HepG2 (cell line): Measurements from ENCODE around the gene PRKCE. TPM values are rescaled to one million over a fixed set of nuclear protein-coding genes. Genes with fewer than 3 reads are reported as not detected.

Source experiments
- CERS6 ChIP-seq: sonication (generic); formaldehyde crosslinking; IDR thresholded peaks from 2 replicates; pipeline ENCODE4 v1.5.0; 2020; ENCODE audit warnings: missing genetic modification reagents
- DMAP1 ChIP-seq: IDR thresholded peaks from 2 replicates; pipeline ENCODE4 v1.6.1; 2016
- HDAC6 ChIP-seq: fragments of 200-600 bp; sonication (generic); IDR thresholded peaks from 2 replicates; pipeline ENCODE4 v1.7.0; 2017; ENCODE audit warnings: mild to moderate bottlenecking, antibody characterized with exemption, low read length, low read depth
- LBX2 ChIP-seq: sonication (generic); formaldehyde crosslinking; IDR thresholded peaks from 2 replicates; pipeline ENCODE4 v1.5.0; 2020; ENCODE audit warnings: missing genetic modification reagents, mild to moderate bottlenecking, borderline replicate concordance
- MXD4 ChIP-seq: IDR thresholded peaks from 2 replicates; pipeline ENCODE4 v1.6.1; 2016; ENCODE audit warnings: mild to moderate bottlenecking, missing biosample characterization, missing genetic modification reagents
- NR1H2 ChIP-seq: sonication (generic); formaldehyde crosslinking; IDR thresholded peaks from 2 replicates; pipeline ENCODE4 v1.8.1; 2022; ENCODE audit warnings: low read depth, missing genetic modification reagents, borderline replicate concordance
- SPEN ChIP-seq: sonication (generic); formaldehyde crosslinking; IDR thresholded peaks from 2 replicates; pipeline ENCODE4 v1.5.1; 2020; ENCODE audit warnings: low read depth, mild to moderate bottlenecking, missing genetic modification reagents
- THAP9 ChIP-seq: sonication (generic); formaldehyde crosslinking; IDR thresholded peaks from 2 replicates; pipeline ENCODE4; 2020; ENCODE audit warnings: missing genetic modification reagents, mild to moderate bottlenecking, borderline replicate concordance
- ZBTB10 ChIP-seq: sonication (generic); formaldehyde crosslinking; IDR thresholded peaks from 2 replicates; pipeline ENCODE4 v1.4.0; 2020; ENCODE audit warnings: missing genetic modification reagents, borderline replicate concordance
- ZKSCAN1 ChIP-seq: fragments of 150-350 bp; IDR thresholded peaks from 2 replicates; pipeline ENCODE4 v1.6.1; 2014; ENCODE audit warnings: low read length
- ZMAT5 ChIP-seq: sonication (generic); formaldehyde crosslinking; IDR thresholded peaks from 2 replicates; pipeline ENCODE4 v1.5.0; 2020; ENCODE audit warnings: mild to moderate bottlenecking, low read depth, missing genetic modification reagents, borderline replicate concordance
- ZNF12 ChIP-seq: sonication (generic); formaldehyde crosslinking; IDR thresholded peaks from 2 replicates; pipeline ENCODE4 v1.5.0; 2020; ENCODE audit warnings: missing genetic modification reagents
- ZNF354B ChIP-seq: sonication (generic); formaldehyde crosslinking; IDR thresholded peaks from 2 replicates; pipeline ENCODE4 v1.8.0; 2022; ENCODE audit warnings: mild to moderate bottlenecking, missing genetic modification reagents
- ZNF441 ChIP-seq: sonication (generic); formaldehyde crosslinking; IDR thresholded peaks from 2 replicates; pipeline ENCODE4 v1.7.0; 2021; ENCODE audit warnings: missing genetic modification reagents, borderline replicate concordance
- ZNF512B ChIP-seq: sonication (generic); formaldehyde crosslinking; IDR thresholded peaks from 2 replicates; pipeline ENCODE4 v1.5.1; 2020; ENCODE audit warnings: missing genetic modification reagents, mild to moderate bottlenecking, borderline replicate concordance
- ZNF546 ChIP-seq: sonication (generic); formaldehyde crosslinking; conservative IDR thresholded peaks from 2 replicates; pipeline ENCODE4 v1.8.1; 2023; ENCODE audit warnings: mild to moderate bottlenecking, missing genetic modification reagents
- ZNF7 ChIP-seq: IDR thresholded peaks from 2 replicates; pipeline ENCODE4 v1.6.1; 2016; ENCODE audit warnings: missing biosample characterization, missing genetic modification reagents
- ZNF782 ChIP-seq: sonication (generic); formaldehyde crosslinking; IDR thresholded peaks from 2 replicates; pipeline ENCODE4 v1.4.0; 2020; ENCODE audit warnings: missing genetic modification reagents, mild to moderate bottlenecking, borderline replicate concordance
- ZSCAN31 ChIP-seq: sonication (generic); formaldehyde crosslinking; IDR thresholded peaks from 2 replicates; pipeline ENCODE4 v1.5.0; 2020; ENCODE audit warnings: low read depth, mild to moderate bottlenecking, missing genetic modification reagents
- polyA plus RNA-seq, 8 experiments: library from polyadenylated mRNA; depleted of rRNA in 3 of 8; stranded (reverse) in 7 of 8; unstranded in 1 of 8; fragments of >200 nt; fragmentation: Illumina TruSeq in 4 of 8; extraction: Trizol in 4 of 8; gene quantifications; 2 replicates each; pipeline versions ENCODE4 v1.2.1 to v1.2.3, GENCODE V29; 2011 to 2016; ENCODE audit warnings: low read depth in 4 of 8, missing spikeins in 1 of 8, mixed read lengths in 1 of 8; ENCODE audit not compliant: insufficient read depth in 1 of 8
- total RNA-seq, 5 experiments: library from RNA; depleted of rRNA; stranded (reverse); fragments of >200 nt; fragmentation: Illumina TruSeq; extraction: Trizol; gene quantifications; 2 replicates each; pipeline ENCODE4 v1.2.3, GENCODE V29; 2016; ENCODE audit warnings: low read depth in 1 of 5

Gene PRKCE
- total and polyA plus RNA-seq, 2 of the 13 experiments (the other 11 are each of a cell fraction or from before 2014, with no cell fraction given), result 1.0 to 3.9 TPM

- TF ChIP-seq HDAC6 (no peak), ZMAT5 (no peak), ZNF441 (CRISPR knock-in tag) (peak; percentile 94), ZSCAN31 (CRISPR knock-in tag) (no peak), THAP9 (CRISPR knock-in tag) (no peak), MXD4 (CRISPR knock-in tag) (peak; percentile 47; the same call in 1 of the 2 replicates), LBX2 (no peak), ZNF7 (no peak), ZNF782 (CRISPR knock-in tag) (no peak), DMAP1 (no peak), ZNF546 (CRISPR knock-in tag) (no peak), NR1H2 (no peak), ZNF354B (no peak), CERS6 (CRISPR knock-in tag) (no peak), SPEN (no peak), ZKSCAN1 (no peak), ZBTB10 (CRISPR knock-in tag) (no peak), ZNF12 (no peak; the same call in 1 of the 2 replicates), ZNF512B (CRISPR knock-in tag) (no peak)
These were observed 41.0 kb upstream of the PRKCE start (continued) for GRCh38 chr2:45610281-45611019.
